Fibroblast of peridontal ligament (primary cell): ENCODE results near the gene CABP7.
A peak's percentile ranks its signal among the peaks of the same experiment; 100 is the strongest.

Source experiments
- DNase-seq: peaks from one replicate; pipeline ENCODE4 v3.0.0-alpha.2; 2010; ENCODE audit errors: extremely low read depth

The CABP7 gene

GRCh38 chr22:29702000-29702930 lies 17.5 kb upstream of the CABP7 start:
- DNase-seq = no peak

- no peak for DNase-seq
Observed at GRCh38 chr22:29702931-29703501, 16.8 kb upstream of the CABP7 start.

DNA sequence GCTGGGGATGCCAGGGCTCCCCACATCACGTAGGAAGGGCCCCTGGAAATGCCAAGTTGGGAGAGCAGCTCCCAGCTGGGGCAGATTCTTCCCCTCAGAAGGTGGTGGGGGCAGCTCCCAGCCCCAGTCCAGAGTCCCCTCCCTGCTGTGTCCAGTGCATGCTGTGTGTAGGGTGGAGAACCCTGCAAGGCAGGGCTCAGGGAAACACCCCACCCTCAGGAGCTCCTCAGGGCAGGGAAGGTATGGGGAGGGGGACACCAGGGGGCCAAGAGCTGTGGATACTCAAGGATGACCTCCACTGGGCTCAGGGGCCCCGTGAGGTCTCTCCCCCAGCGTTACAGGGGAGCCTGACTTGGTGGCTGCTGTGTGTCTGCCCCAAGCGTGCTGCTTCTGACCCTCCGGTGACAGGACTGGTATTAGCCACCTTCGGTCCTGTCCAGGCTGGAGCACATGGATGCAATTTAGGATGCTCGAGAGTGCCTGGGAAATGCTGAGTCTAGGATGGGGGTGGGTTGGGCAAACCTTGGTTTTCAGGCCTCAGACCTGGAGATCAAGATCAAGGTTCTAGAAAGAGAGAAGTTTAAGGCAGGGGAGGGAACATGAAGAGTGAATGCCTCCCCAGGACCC lies 16.1 kb upstream of the CABP7 start:
- no peak for DNase-seq

DNA sequence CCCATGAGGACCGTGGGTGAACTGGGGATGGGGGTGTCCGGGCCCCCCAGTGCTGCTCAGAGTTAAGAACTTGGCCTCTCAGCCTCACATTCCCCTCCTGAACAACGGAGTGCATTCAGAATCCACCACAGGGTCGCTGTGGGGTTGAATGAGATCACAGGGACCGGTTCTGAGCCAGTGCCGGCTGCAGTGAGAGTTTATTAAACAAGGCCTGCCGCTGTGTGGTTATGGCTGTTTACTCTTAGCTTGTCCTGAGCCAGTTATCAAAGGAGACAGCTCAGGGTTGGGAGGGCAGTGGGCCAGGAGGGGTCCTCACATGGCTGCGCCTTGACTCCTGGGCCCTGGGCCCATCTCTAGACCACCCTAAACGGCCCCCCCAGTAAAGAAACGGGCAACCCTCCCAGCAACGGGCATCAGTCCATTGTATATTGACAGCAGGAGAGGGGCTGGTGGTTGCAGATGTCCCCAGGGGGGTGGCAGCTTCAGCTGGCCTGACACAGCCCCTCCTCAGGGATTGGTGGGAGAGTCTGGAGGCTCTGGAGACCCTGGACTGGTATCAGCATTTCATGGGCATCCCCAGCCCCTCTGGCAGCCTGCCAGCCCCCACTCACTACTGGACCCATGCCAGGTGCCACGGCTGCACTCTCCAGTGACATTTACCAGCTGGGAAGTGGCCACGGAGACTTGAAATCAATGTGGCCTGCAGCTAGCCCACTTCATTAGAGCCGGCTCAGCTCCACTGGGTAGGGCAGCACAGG lies 15.1 kb upstream of the CABP7 start:
- peak; percentile 60 for DNase-seq

- no peak for DNase-seq
Observed at GRCh38 chr22:29705651-29706050, 14.2 kb upstream of the CABP7 start.

DNA sequence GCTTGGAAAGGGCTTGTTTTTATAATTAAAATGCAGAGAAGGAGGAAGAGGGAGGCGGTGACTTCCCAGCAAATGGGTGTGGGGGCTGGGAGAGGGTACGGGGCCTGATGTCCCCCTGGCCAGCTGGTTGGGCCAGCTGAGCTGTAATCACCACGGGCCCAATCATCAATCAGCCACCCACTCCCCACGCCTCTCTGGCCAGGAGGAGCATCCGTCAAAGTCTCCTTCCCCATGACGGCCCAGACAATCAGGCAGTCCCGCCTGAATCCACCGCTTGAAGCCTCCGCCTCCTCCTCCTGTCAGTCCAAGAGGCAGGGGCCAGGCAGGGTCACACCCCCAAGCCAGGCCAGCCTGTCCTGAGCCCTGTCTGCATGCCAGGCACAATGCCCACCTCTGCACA lies 13.3 kb upstream of the CABP7 start:
- no peak for DNase-seq

- DNase-seq = no peak
Observed at GRCh38 chr22:29707010-29707409, 12.8 kb upstream of the CABP7 start.

- DNase-seq = no peak
Observed at GRCh38 chr22:29707471-29707870, 12.3 kb upstream of the CABP7 start.

- DNase-seq = no peak
Observed at GRCh38 chr22:29710193-29710592, 9.6 kb upstream of the CABP7 start.

DNA sequence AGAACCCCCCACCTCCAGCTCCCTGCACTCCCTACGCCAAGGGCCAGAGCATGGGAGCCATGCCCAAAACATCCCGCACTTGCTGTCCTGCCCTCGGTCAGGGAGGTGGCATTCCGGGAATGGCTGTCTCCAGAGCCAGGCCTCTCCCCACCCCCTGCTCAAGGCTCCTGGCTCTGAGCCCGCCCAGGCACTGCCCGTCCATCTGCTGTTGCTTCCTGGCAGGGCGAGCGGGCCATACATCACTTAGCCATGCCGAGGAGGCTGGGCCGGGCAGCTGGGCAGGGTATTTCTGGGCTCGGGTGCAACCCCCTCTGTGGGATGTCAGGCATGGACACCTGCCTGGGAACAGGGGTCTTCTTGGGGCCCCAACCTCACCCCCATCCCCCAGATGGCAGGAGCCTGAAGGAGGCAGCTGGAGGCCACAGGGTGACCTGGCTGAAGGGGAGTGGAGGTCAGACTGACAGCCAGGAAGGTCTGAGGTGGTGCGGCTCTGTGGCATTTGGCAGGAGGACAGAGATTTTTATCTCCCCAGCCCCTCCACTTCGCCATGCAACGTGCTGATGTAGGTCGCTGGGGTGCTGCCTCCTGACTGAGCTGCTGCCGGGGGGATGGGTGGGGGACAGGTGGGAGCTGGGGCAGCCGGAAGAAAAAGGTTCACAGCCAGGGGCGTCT lies 8.7 kb upstream of the CABP7 start:
- no peak for DNase-seq

GRCh38 chr22:29712119-29712518 lies 7.7 kb upstream of the CABP7 start:
- DNase-seq = no peak

DNA sequence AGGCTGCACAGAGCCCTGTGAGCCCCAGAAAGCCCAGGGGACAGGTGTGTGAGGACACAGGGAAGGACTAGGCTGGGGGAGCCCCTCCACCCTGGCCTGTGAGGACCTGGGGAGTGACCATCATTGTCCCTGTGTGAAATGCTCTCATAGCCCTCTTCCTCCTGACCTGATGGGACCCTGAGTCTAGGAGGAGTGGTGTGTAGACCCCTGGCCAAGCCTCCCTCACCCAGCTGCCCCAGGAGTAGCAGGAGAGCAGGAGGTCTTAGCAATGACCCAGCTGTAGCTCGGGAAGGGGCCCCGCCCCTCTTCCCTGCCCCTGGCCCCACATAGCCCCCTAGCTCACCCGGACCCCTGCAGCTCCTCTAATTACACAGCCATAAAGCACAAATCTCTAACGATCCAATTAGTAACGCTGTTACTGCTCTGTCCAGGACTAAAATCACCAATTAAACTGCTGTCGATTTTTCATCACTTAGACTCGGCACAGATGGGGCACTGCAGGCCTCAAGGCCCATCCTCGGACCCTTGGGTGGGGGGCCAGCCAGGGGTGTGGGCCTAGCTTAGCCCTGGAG lies 6.6 kb upstream of the CABP7 start:
- DNase-seq = no peak

DNA sequence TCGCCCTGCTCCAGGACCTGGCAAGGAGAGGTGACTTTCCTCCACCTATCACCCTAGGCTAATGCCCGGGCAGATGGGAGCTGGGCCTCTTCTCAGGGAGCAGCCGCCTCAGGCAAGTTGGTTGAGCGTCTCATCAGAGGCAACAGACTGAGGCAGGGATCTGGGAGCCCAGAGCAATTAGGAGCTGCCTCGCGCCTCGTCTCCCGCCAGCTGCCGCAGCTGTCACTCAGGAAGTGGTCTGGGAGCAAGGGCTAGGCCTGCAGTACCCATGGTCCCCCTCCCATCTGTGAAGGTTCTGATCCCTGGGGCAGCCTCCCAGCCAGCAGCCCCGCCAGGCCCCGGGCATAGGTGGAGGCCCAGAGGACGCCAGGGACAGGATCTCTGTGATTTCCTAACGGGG lies 4.6 kb upstream of the CABP7 start:
- DNase-seq = no peak

DNA sequence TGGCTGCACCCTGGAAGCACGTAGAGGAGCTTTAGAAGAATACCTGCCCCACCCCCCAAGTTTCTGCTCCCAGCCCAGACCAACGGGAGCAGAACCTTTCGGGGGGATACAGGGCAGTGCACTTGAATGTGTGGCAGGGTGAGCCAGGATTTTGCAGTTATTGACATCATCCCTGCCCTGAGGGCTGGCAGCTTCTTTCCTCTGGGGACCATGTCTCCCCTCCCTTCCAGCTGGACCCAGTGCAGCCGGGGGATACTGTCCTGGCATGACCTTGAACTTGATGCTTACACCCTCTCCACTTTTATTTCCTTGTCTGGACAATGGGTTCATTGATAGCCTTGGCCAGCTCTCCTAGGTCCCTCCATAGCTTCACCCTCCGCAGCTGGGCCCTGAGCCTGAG lies 4.1 kb upstream of the CABP7 start:
- DNase-seq = no peak

- DNase-seq = peak; percentile 74
Observed at GRCh38 chr22:29716814-29717545, 2.8 kb upstream of the CABP7 start.

DNA sequence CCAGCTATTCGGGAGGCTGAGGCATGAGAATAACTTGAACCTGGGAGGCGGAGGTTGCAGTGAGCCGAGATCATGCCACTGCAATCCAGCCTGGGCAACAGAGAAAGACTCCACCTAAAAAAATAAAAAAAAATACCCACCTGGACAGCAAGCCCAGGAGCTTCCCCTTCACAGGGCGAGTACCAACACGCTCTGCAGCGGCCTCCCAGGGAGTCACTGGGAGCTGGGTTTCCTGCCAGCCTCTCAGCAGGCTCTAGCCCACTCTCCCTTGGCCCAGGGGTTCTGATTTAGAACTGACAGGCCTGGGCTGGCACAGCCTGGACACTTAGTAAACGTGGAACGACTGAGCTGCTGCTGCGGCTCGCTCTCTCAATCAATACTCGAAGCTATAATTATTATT lies 2.0 kb upstream of the CABP7 start:
- DNase-seq = no peak

- DNase-seq = no peak
Observed at GRCh38 chr22:29718949-29719898, 579 bp upstream of the CABP7 start.

DNA sequence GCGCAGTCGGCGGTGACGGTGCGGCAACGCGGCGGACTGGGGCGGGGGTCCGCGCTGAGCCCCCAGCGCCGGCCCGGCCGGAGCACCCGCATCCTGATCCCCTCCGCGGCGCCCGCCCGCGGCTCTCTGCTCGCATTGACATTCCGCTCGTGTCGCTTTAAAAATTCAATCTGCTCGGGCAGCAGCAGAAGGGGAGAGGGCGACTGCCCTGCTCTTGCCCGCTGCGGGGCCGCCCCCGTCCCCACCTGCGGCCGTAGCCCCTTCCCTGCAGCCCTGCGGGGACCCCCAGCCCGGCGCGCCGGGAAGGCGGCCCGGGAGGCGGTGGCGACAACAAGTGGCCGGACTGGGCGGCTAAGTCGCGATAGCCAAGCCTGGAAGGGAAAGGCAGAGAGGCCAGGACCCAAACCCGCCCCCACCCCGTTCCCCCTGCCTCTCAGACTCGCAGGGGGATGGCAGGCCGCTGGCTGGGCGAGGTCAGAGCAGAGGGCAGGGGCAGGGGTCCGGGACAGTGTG lies 1.1 kb downstream of the CABP7 start:
- DNase-seq = no peak

DNA sequence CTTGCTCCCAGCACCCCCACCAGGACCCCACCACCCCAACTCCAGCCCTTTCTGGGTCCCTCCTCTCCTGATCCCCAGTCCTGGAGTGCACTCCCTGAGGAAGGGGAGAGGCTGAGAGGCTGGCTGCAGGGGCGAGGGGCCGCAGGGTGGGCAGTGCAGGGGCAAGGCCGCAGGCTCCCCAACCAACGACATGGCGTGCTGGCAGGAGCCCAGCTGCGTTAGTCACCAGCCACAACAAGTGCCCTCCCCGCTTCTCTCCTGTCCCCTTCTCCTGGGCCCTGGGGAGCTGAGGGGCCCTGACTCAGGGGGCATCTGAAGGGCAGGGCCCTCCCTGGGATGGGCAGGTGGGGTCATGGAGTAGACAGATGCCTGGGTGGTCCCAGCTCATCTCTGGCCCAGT lies 2.3 kb downstream of the CABP7 start:
- DNase-seq = no peak
